Head of caudate nucleus (tissue), 42 donors: Measurements from ENCODE around the gene FREM1.

Source experiments
- DNase-seq, 42 donors: peaks; one replicate each; pipeline versions ENCODE4 v3.0.0 to v3.0.0-alpha.2; 2020 to 2021; ENCODE audit warnings: mixed read lengths in 7 of 42
- intact Hi-C: fragments of 100-400 bp; cut with DNase I; formaldehyde crosslinking; loops from one replicate; pipeline ENCODE4 v1.15.0; 2022

The FREM1 gene

GRCh38 chr9:14912859-14913258 is 2.6 kb upstream of the FREM1 start:
- intact Hi-C loops, result no loop called here
- DNase-seq, result no peak

GRCh38 chr9:14911046-14911445 is 818 bp upstream of the FREM1 start:
- intact Hi-C loops, result no loop called here
- no peak for DNase-seq

GRCh38 chr9:14909601-14909960 is 647 bp downstream of the FREM1 start:
- intact Hi-C loops, result no loop called here
- DNase-seq, result no peak

GRCh38 chr9:14909181-14909580 is 1.0 kb downstream of the FREM1 start:
- DNase-seq, result no peak
- intact Hi-C loops, result no loop called here

- intact Hi-C loops, result no loop called here
- DNase-seq, result no peak
Observed at GRCh38 chr9:14908295-14909180, 1.7 kb downstream of the FREM1 start.

- intact Hi-C loops, result no loop called here
- no peak for DNase-seq
Observed at GRCh38 chr9:14907696-14908095, 2.5 kb downstream of the FREM1 start.

- no peak for DNase-seq
- intact Hi-C loops, result no loop called here
Observed at GRCh38 chr9:14907360-14907685, 2.9 kb downstream of the FREM1 start.

GRCh38 chr9:14906644-14907359 is 3.4 kb downstream of the FREM1 start:
- DNase-seq, result no peak
- intact Hi-C loops, result no loop called here

GRCh38 chr9:14906000-14906399 is 4.2 kb downstream of the FREM1 start:
- DNase-seq, result no peak
- intact Hi-C loops, result no loop called here

- DNase-seq, result no peak
- intact Hi-C loops, result no loop called here
Observed at GRCh38 chr9:14903040-14903439, 7.2 kb downstream of the FREM1 start.

GRCh38 chr9:14902561-14902960 is 7.7 kb downstream of the FREM1 start:
- no peak for DNase-seq
- intact Hi-C loops, result no loop called here

- no peak for DNase-seq
- intact Hi-C loops, result no loop called here
Observed at GRCh38 chr9:14899815-14900193, 10.4 kb downstream of the FREM1 start.

- intact Hi-C loops, result no loop called here
- no peak for DNase-seq
Observed at GRCh38 chr9:14899042-14899814, 11.0 kb downstream of the FREM1 start.

- no peak for DNase-seq
- intact Hi-C loops, result no loop called here
Observed at GRCh38 chr9:14895806-14896205, 14.4 kb downstream of the FREM1 start.

GRCh38 chr9:14893280-14893679 is 16.9 kb downstream of the FREM1 start:
- intact Hi-C loops, result no loop called here
- DNase-seq, result no peak

- DNase-seq, result no peak
- intact Hi-C loops, result no loop called here
Observed at GRCh38 chr9:14891332-14891731, 18.9 kb downstream of the FREM1 start.

GRCh38 chr9:14889451-14889850 is 20.8 kb downstream of the FREM1 start:
- intact Hi-C loops, result no loop called here
- no peak for DNase-seq

GRCh38 chr9:14888875-14889274 is 21.4 kb downstream of the FREM1 start:
- intact Hi-C loops, result no loop called here
- no peak for DNase-seq

- intact Hi-C loops, result no loop called here
- DNase-seq, result no peak
Observed at GRCh38 chr9:14888272-14888671, 22.0 kb downstream of the FREM1 start.

- intact Hi-C loops, result no loop called here
- DNase-seq, result no peak
Observed at GRCh38 chr9:14887149-14887548, 23.1 kb downstream of the FREM1 start.
